ENCODE data around the gene PIP5K1A.
"Not testable (repeated sequence)": the region's sequence is repeated elsewhere in the genome, so short reads cannot be mapped to it uniquely, and the experiment has no call there.

The PIP5K1A gene

DNA sequence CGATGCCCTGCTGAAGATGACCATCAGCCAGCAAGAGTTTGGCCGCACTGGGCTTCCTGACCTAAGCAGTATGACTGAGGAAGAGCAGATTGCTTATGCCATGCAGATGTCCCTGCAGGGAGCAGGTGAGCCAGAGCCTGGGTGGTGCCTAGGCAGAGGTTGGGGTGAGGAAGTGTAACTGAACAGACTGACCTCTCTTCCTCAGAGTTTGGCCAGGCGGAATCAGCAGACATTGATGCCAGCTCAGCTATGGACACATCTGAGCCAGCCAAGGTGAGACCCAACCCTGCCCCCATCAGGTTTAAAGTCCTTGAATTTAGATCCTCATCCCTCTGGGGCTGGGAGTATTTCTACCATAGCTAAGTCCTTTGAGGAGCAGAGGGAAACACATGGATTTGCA, 68.0 kb downstream of the PIP5K1A start:
- H3K9me3 ChIP-seq (ENCODE audit: control insufficient read depth, insufficient read depth, low read depth, low read length): no peaks in the 10 kb centered on the region
- POLR2A ChIA-PET: interaction anchor here (0.5 kb wide), 1 partner anchor 167 kb away, joined by 5 read pairs; no protein-coding TSS in a partner anchor
- no peak overlapping the region for H3K4me3 ChIP-seq (ENCODE audit: low read depth, low read length)
- no peak overlapping the region for H3K27ac ChIP-seq (ENCODE audit: extremely low read depth, low read depth, low read length)
- CTCF ChIA-PET: no interaction called here
- H3K4me1 ChIP-seq (ENCODE audit: control insufficient read depth, insufficient read depth, low read length): no peaks in the 10 kb centered on the region
- TF ChIP-seq ZNF629 (tag by site-specific recombination; IDR thresholded peaks at IDR 0.05) (no peak), ZNF274 (IDR thresholded peaks at IDR 0.05; ENCODE audit: low read length) (no peak), ZNF274 (tag by site-specific recombination; IDR thresholded peaks at IDR 0.05; ENCODE audit: borderline replicate concordance) (no peak), ZNF202 (tag by site-specific recombination; IDR thresholded peaks at IDR 0.05; ENCODE audit: borderline replicate concordance) (no peak)
- peaks cover 45 to 78% of the 10 kb centered on the region in 2 experiments; a peak in 2 of 3 replicates for H3K36me3 ChIP-seq (ENCODE audit: control insufficient read depth in 2 of 2, insufficient read depth in 1 of 2, low read length in 2 of 2)

DNA sequence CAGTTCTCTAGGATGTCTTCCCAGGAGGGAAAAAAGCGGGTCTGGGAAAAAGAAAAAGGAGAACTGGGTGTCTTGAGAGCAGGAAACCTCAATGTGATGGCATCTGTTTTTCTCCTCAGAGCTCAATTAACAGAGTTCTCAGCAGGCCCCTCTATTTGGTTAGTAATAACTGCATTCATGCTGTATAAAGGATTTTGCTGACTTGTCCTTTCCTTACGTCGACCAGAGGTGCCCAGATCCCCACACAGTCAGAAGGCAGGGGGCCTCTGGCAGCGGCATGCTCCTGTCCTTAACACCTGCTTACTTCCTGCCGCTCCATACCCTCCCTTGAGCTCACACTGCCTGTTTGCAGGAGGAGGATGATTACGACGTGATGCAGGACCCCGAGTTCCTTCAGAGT, 68.5 kb downstream of the PIP5K1A start:
- peaks cover 42 to 77% of the 10 kb centered on the region in 2 experiments; a peak in 2 of 3 replicates for H3K36me3 ChIP-seq (ENCODE audit: control insufficient read depth in 2 of 2, insufficient read depth in 1 of 2, low read length in 2 of 2)
- H3K27ac ChIP-seq (ENCODE audit: extremely low read depth, low read depth, low read length): no peak overlapping the region
- no peaks in the 10 kb centered on the region for H3K9me3 ChIP-seq (ENCODE audit: control insufficient read depth, insufficient read depth, low read depth, low read length)

GRCh38 chr1:151267760-151268159, 69.4 kb downstream of the PIP5K1A start:
- Histone ChIP-seq H3K9me3 (ENCODE audit: control insufficient read depth, insufficient read depth, low read depth, low read length) (no peaks in the 10 kb centered on the region), H3K4me1 (ENCODE audit: control insufficient read depth, insufficient read depth, low read length) (no peaks in the 10 kb centered on the region), H3K36me3 (ENCODE audit: control insufficient read depth in 2 of 2, insufficient read depth in 1 of 2, low read length in 2 of 2) (peaks cover 38 to 68% of the 10 kb centered on the region in 2 experiments; a peak in 2 of 3 replicates), H3K4me3 (ENCODE audit: low read depth, low read length) (no peak overlapping the region), H3K27ac (ENCODE audit: extremely low read depth, low read depth, low read length) (no peak overlapping the region)
- ChIA-PET POLR2A (interaction anchor here (2.8 kb wide), 1 partner anchor 14 kb away, joined by 13 read pairs; the partner anchor contains the start of gene ZNF687), CTCF (interaction anchor here (0.7 kb wide), 1 partner anchor 76 kb away, joined by 3 read pairs; no protein-coding TSS in a partner anchor)
- TF ChIP-seq ZNF600 (tag by site-specific recombination; IDR thresholded peaks at IDR 0.05): peak; percentile 74
- TF ChIP-seq ZBTB17 (tag by site-specific recombination; IDR thresholded peaks at IDR 0.05): peak; percentile 66
- no peak for TF ChIP-seq ZNF501 (tag by site-specific recombination; IDR thresholded peaks at IDR 0.05)

More for the DNA sequence above, 68.5 kb downstream of the PIP5K1A start:
- no peak overlapping the region for H3K4me3 ChIP-seq (ENCODE audit: low read depth, low read length)
- ChIA-PET POLR2A (interaction anchor here (0.5 to 2.8 kb wide), 2 partner anchors 15 to 167 kb away, joined by 5 to 13 read pairs; partner anchors contain the start of gene ZNF687), CTCF (no interaction called here)
- TF ChIP-seq ZNF600 (tag by site-specific recombination; IDR thresholded peaks at IDR 0.05) (peak; percentile 77), ZNF341 (tag by site-specific recombination; IDR thresholded peaks at IDR 0.05; ENCODE audit: low read depth) (no peak)
- H3K4me1 ChIP-seq (ENCODE audit: control insufficient read depth, insufficient read depth, low read length): no peaks in the 10 kb centered on the region

DNA sequence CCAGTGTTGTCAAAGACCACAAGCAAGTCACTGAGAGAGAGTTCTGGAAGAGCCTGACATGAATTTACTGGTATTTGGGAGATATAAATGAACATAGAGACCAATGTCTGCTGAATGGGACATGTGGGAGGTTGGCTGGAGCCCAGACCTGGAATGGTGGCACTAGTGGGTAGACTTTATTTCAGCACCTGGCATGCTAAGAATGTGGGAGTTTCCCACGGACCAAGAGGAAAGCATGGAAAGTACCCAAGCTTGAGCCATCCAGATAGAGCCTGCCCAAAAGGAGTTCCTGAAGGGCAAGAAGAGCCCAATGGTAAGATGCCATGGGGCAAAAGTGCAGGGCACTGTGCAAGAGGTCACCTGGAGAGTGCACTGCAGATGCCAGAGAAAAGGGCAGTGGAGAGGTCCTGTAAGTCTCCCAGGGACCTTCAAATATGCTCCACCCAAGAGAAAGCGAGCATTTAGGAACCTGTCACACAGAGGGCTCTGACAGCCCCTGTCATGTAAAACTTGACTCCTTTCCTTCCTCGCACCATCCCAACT, 75.6 kb downstream of the PIP5K1A start:
- TF ChIP-seq ZNF221 (tag by site-specific recombination; IDR thresholded peaks at IDR 0.05; ENCODE audit: borderline replicate concordance) (no peak), ZFHX2 (tag by site-specific recombination; conservative IDR thresholded peaks at IDR 0.05) (0 out of 2 replicates have a peak, but pooled peaks have one; percentile 11)
- H3K27ac ChIP-seq (ENCODE audit: extremely low read depth, low read depth, low read length): no peak overlapping the region
- H3K36me3 ChIP-seq (ENCODE audit: control insufficient read depth in 2 of 2, insufficient read depth in 1 of 2, low read length in 2 of 2): peaks cover 11 to 20% of the 10 kb centered on the region in 2 experiments; a peak in 2 of 3 replicates
- CTCF ChIA-PET: interaction anchor here (0.5 kb wide), 1 partner anchor 71 kb away, joined by 3 read pairs; no protein-coding TSS in a partner anchor
- no peak overlapping the region for H3K4me3 ChIP-seq (ENCODE audit: low read depth, low read length)
- H3K4me1 ChIP-seq (ENCODE audit: control insufficient read depth, insufficient read depth, low read length): no peaks in the 10 kb centered on the region
- H3K9me3 ChIP-seq (ENCODE audit: control insufficient read depth, insufficient read depth, low read depth, low read length): no peaks in the 10 kb centered on the region
- POLR2A ChIA-PET: interaction anchor here (0.7 kb wide), 1 partner anchor 13 kb away, joined by 3 read pairs; no protein-coding TSS in a partner anchor

GRCh38 chr1:151275341-151275740, 77.0 kb downstream of the PIP5K1A start:
- H3K4me3 ChIP-seq (ENCODE audit: low read depth, low read length); H3K4me1 ChIP-seq (ENCODE audit: control insufficient read depth, insufficient read depth, low read length); POLR2A ChIA-PET; CTCF ChIA-PET; H3K9me3 ChIP-seq (ENCODE audit: control insufficient read depth, insufficient read depth, low read depth, low read length); H3K27ac ChIP-seq (ENCODE audit: extremely low read depth, low read depth, low read length): not testable (repeated sequence)
- peaks cover 0 to 14% of the 10 kb centered on the region in 2 experiments; a peak in 2 of 3 replicates for H3K36me3 ChIP-seq (ENCODE audit: control insufficient read depth in 2 of 2, insufficient read depth in 1 of 2, low read length in 2 of 2)

- H3K4me3 ChIP-seq (ENCODE audit: low read depth, low read length): no peak overlapping the region
- H3K4me1 ChIP-seq (ENCODE audit: control insufficient read depth, insufficient read depth, low read length): no peaks in the 10 kb centered on the region
- no peak overlapping the region for H3K27ac ChIP-seq (ENCODE audit: extremely low read depth, low read depth, low read length)
- ChIA-PET CTCF (interaction anchor here (0.7 to 1.3 kb wide), 2 partner anchors 17 to 63 kb away, joined by 3 read pairs; no protein-coding TSS in a partner anchor), POLR2A (no interaction called here)
- H3K36me3 ChIP-seq (ENCODE audit: control insufficient read depth in 2 of 2, insufficient read depth in 1 of 2, low read length in 2 of 2): peaks cover 0 to 3% of the 10 kb centered on the region in 2 experiments; a peak in 1 of 3 replicates
- TF ChIP-seq ZNF175 (tag by site-specific recombination; IDR thresholded peaks at IDR 0.05) (no peak), ZEB2 (tag by site-specific recombination; IDR thresholded peaks at IDR 0.05) (no peak)
- H3K9me3 ChIP-seq (ENCODE audit: control insufficient read depth, insufficient read depth, low read depth, low read length): no peaks in the 10 kb centered on the region
Measured at GRCh38 chr1:151277249-151277648, 78.9 kb downstream of the PIP5K1A start.
